Immature natural killer cell (primary cell): ENCODE data around the gene SYT5. TPM values are rescaled to one million over a fixed set of nuclear protein-coding genes. Genes with fewer than 3 reads are reported as not detected.

Experiments
- DNase-seq, 3 donors: peaks; one replicate each; pipeline ENCODE4 v3.0.0; 2022; ENCODE audit warnings: mixed read lengths in 1 of 3
- H3K27ac Mint-ChIP-seq, 6 donors: one replicate each; pipeline ENCODE4 v1.8.0; 2020; ENCODE audit warnings: mixed read lengths in 6 of 6, mild to moderate bottlenecking in 5 of 6, inconsistent platforms in 4 of 6, moderate library complexity in 3 of 6
- H3K27me3 Mint-ChIP-seq, 3 donors: one replicate each; pipeline ENCODE4 v1.8.0; 2020 to 2021; ENCODE audit warnings: low read depth in 3 of 3, mild to moderate bottlenecking in 3 of 3, mixed read lengths in 3 of 3, moderate library complexity in 3 of 3, inconsistent platforms in 1 of 3
- H3K36me3 Mint-ChIP-seq, 3 donors: one replicate each; pipeline ENCODE4 v1.8.0; 2020; ENCODE audit warnings: mixed read lengths in 3 of 3, inconsistent platforms in 2 of 3, mild to moderate bottlenecking in 2 of 3
- H3K4me1 Mint-ChIP-seq, 2 donors: one replicate each; pipeline ENCODE4 v1.8.0; 2020; ENCODE audit warnings: inconsistent platforms in 2 of 2, mild to moderate bottlenecking in 2 of 2, mixed read lengths in 2 of 2, moderate library complexity in 1 of 2
- H3K4me3 Mint-ChIP-seq, 5 donors: one replicate each; pipeline ENCODE4 v1.8.0; 2020; ENCODE audit warnings: mild to moderate bottlenecking in 5 of 5, mixed read lengths in 5 of 5, inconsistent platforms in 3 of 5, moderate library complexity in 3 of 5
- H3K9me3 Mint-ChIP-seq, 6 donors: one replicate each; pipeline ENCODE4 v1.8.0; 2020; ENCODE audit warnings: mild to moderate bottlenecking in 6 of 6, mixed read lengths in 6 of 6, inconsistent platforms in 4 of 6, moderate library complexity in 3 of 6
- polyA plus RNA-seq, 3 donors: library from polyadenylated mRNA; unstranded; fragments of 300-500 nt; fragmentation: Illumina TruSeq; gene quantifications; one replicate each; pipeline ENCODE4 v1.2.3, GENCODE V29; 2021

The SYT5 gene
- polyA plus RNA-seq, 3 donors from 2014 or later = 0.55 to 0.96 TPM; not detected in 1

DNA sequence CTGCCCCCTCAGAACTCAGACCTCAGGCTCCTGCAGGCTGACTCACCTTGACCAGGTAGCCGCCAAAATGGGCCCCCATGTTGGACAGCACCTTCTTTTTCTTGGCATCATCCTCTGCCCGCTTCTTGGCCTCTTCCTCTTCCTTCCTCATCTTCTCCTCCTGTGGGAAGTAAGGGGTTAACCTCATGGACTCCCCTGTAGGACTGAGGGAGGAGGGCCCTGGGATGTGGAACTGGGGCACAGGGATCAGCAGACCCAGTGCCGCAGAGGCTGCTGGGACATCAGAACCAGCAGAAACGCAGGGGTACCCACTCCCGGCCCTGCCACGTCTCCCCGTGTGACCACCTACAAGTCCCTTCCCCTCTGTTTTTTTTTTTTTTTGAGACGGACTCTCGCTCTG is 42.2 kb downstream of the SYT5 start:
- no peaks in the 10 kb centered on the region for H3K36me3 Mint-ChIP-seq
- peaks cover 0 to 2% of the 10 kb centered on the region in 2 donors for H3K4me1 Mint-ChIP-seq
- H3K9me3 Mint-ChIP-seq = peaks cover 0 to 1% (median 0%) of the 10 kb centered on the region in 6 donors
- no peak overlapping the region for H3K27ac Mint-ChIP-seq
- no peak for DNase-seq
- H3K27me3 Mint-ChIP-seq = peaks cover 13 to 24% (median 22%) of the 10 kb centered on the region in 3 donors
- H3K4me3 Mint-ChIP-seq = no peak overlapping the region

DNA sequence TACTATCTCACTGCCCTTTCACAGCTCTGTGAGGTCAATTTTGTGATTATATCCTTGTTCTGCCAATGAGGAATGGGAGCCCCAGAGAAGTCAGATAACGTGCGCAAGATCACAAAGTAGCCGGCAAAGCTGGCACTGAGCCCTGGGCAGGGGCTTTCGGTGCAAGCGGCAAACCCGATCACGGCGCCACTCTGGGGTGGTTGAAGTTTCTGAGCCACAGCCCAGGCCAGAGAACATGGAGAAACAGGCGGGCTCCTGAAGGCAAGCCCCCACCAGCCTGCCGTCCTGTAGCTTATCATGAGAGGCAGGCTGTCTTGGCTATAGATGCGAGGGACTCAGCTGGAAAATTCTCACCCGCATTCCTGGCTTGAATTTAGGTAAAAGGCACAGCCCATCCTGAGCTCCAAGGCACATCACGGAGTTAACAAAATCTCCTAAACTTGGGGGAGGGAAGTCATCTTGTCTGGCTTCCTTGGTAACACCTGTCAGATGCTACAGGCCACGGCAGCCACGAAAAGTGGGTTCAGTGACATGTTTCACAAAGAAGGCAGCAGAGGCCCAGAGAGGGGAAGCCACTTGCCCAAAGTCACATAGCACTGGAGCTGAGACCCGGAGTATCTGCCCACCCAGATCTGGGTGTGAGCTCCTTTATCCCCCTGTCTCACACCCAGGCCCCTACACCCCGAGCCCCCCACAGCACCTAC is 43.5 kb downstream of the SYT5 start:
- H3K4me1 Mint-ChIP-seq = peaks cover 0 to 2% of the 10 kb centered on the region in 2 donors
- no peak overlapping the region for H3K4me3 Mint-ChIP-seq
- H3K9me3 Mint-ChIP-seq = peaks cover 0 to 1% (median 0%) of the 10 kb centered on the region in 6 donors
- no peak overlapping the region for H3K27ac Mint-ChIP-seq
- H3K36me3 Mint-ChIP-seq = no peaks in the 10 kb centered on the region
- peaks cover 15 to 21% (median 17%) of the 10 kb centered on the region in 3 donors for H3K27me3 Mint-ChIP-seq
- DNase-seq = no peak

DNA sequence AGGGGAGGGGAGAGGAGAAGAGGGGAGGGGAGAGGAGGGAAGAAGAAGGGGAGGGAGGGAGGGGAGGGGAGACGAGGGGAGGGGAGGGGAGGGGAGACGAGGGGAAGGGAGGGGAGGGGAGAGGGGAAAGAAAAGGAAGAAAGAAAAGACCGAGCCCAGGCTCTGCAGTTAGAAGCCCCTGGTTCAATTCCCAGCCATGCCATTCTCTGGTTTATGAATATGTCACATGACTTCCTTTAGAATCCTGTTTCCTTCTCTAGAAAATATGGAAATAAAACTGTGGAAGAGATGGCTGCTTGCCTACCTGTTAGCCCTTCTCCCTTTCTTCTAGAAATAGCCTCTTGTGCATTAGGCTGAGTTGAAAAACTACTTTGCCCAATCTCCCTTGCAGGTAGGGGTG is 45.4 kb downstream of the SYT5 start:
- no peaks in the 10 kb centered on the region for H3K36me3 Mint-ChIP-seq
- H3K27me3 Mint-ChIP-seq = peaks cover 9 to 23% (median 13%) of the 10 kb centered on the region in 3 donors
- H3K4me3 Mint-ChIP-seq = no peak overlapping the region
- no peaks in the 10 kb centered on the region for H3K4me1 Mint-ChIP-seq
- peaks cover 0 to 1% (median 0%) of the 10 kb centered on the region in 6 donors for H3K9me3 Mint-ChIP-seq
- H3K27ac Mint-ChIP-seq = no peak overlapping the region
- no peak for DNase-seq

GRCh38 chr19:55133639-55134444 is 46.2 kb downstream of the SYT5 start:
- no peak overlapping the region for H3K27ac Mint-ChIP-seq
- H3K4me3 Mint-ChIP-seq = no peak overlapping the region
- H3K9me3 Mint-ChIP-seq = peaks cover 0 to 1% (median 0%) of the 10 kb centered on the region in 6 donors
- peaks cover 8 to 23% (median 13%) of the 10 kb centered on the region in 3 donors for H3K27me3 Mint-ChIP-seq
- no peak for DNase-seq
- no peaks in the 10 kb centered on the region for H3K4me1 Mint-ChIP-seq
- no peaks in the 10 kb centered on the region for H3K36me3 Mint-ChIP-seq

DNA sequence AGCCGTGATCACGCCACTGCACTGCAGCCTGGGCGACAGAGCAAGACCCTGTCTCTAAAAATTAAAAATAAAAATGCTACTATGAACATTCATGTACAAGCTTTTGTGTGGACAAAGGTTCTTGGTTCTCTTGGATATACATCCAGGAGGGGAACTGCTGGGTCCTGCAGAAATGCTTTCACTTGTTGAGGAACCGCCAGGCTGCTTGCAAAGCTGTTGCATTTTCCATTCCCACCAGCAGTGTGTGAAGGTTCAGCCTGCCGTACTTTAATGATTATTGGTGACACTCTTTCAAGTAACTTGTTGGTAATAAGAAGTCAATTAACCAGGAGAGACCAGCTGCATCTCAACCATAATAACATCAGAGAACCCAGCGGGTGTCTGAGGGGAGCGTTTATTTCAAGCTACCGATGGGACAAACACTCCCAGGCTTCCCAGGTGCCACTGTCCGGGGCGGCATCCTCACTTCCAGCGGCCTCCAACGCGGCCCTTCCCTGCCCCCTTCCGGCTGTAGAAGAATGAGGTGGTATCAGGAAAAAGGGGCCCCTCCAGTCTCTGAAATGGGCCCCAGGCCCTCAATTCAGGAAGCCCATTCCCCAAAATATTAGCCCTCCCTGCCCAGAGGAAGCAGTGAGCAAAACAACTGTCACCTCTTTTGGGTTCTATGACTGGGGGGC is 47.5 kb downstream of the SYT5 start:
- no peak overlapping the region for H3K27ac Mint-ChIP-seq
- H3K4me3 Mint-ChIP-seq = no peak overlapping the region
- no peaks in the 10 kb centered on the region for H3K9me3 Mint-ChIP-seq
- H3K36me3 Mint-ChIP-seq = no peaks in the 10 kb centered on the region
- DNase-seq = no peak
- H3K4me1 Mint-ChIP-seq = no peaks in the 10 kb centered on the region
- peaks cover 10 to 23% (median 10%) of the 10 kb centered on the region in 3 donors for H3K27me3 Mint-ChIP-seq

- Mint-ChIP-seq H3K4me1 (no peaks in the 10 kb centered on the region), H3K27ac (no peak overlapping the region), H3K27me3 (peaks cover 10 to 28% (median 11%) of the 10 kb centered on the region in 3 donors), H3K4me3 (no peak overlapping the region), H3K36me3 (no peaks in the 10 kb centered on the region), H3K9me3 (no peaks in the 10 kb centered on the region)
- no peak for DNase-seq
Observed at GRCh38 chr19:55131421-55131820, 48.7 kb downstream of the SYT5 start.

Other genes starting within 250 kb of the SYT5 start
- gene NLRP7, start 232.8 kb downstream of the SYT5 start, polyA plus RNA-seq = 1 to 10 TPM in 1 of 3 donors, under 1 TPM in 1, not detected in 1; 0.27 to 2.0 TPM
- 10 to 100 TPM in 1 of 3 donors, 1 to 10 TPM in 2; 1.9 to 18.7 (median 4.4) TPM for gene NLRP2, start 213.9 kb downstream of the SYT5 start, polyA plus RNA-seq
- under 1 TPM in 2 of 3 donors, not detected in 1; 0.64 to 0.78 TPM for gene GP6, start 142.0 kb downstream of the SYT5 start, polyA plus RNA-seq
- gene RDH13, start 117.1 kb downstream of the SYT5 start, polyA plus RNA-seq = 10 to 100 TPM in 1 of 3 donors, 1 to 10 TPM in 2; 4.2 to 17.0 (median 4.5) TPM
- gene EPS8L1, start 104.4 kb downstream of the SYT5 start, polyA plus RNA-seq = 1 to 10 TPM; 4.5 to 7.3 (median 6.4) TPM
- 1 to 10 TPM in 2 of 3 donors, under 1 TPM in 1; 0.63 to 8.5 (median 3.5) TPM for gene PPP1R12C, start 62.7 kb downstream of the SYT5 start, polyA plus RNA-seq
- not detected for gene TNNT1, start 31.1 kb downstream of the SYT5 start, polyA plus RNA-seq
- gene TNNI3, start 22.6 kb downstream of the SYT5 start, polyA plus RNA-seq = 1 to 10 TPM in 1 of 3 donors, not detected in 2; 1.5 TPM
- not detected for gene DNAAF3, start 13.7 kb downstream of the SYT5 start, polyA plus RNA-seq
- gene PTPRH, start 29.2 kb upstream of the SYT5 start, polyA plus RNA-seq = not detected
- gene TMEM86B, start 48.5 kb upstream of the SYT5 start, polyA plus RNA-seq = 1 to 10 TPM in 1 of 3 donors, under 1 TPM in 1, not detected in 1; 0.59 to 2.4 TPM
- gene PPP6R1, start 78.7 kb upstream of the SYT5 start, polyA plus RNA-seq = 100 to 1,000 TPM in 1 of 3 donors, 10 to 100 TPM in 2; 43.1 to 123 (median 47.9) TPM
- 10 to 100 TPM; 42.6 to 46.7 (median 46.3) TPM for gene HSPBP1, start 99.8 kb upstream of the SYT5 start, polyA plus RNA-seq
- gene BRSK1, start 103.7 kb upstream of the SYT5 start, polyA plus RNA-seq = not detected
- gene TMEM150B, start 145.1 kb upstream of the SYT5 start, polyA plus RNA-seq = not detected
- 1 to 10 TPM in 2 of 3 donors, under 1 TPM in 1; 0.79 to 2.2 (median 2.1) TPM for gene KMT5C, start 159.6 kb upstream of the SYT5 start, polyA plus RNA-seq
- under 1 TPM in 1 of 3 donors, not detected in 2; 0.16 TPM for gene COX6B2, start 174.4 kb upstream of the SYT5 start, polyA plus RNA-seq
- gene GARIN5B, start 183.0 kb upstream of the SYT5 start, polyA plus RNA-seq = not detected
- not detected for gene IL11, start 190.2 kb upstream of the SYT5 start, polyA plus RNA-seq
- gene TMEM190, start 196.5 kb upstream of the SYT5 start, polyA plus RNA-seq = not detected
- gene TMEM238, start 204.0 kb upstream of the SYT5 start, polyA plus RNA-seq = 1 to 10 TPM in 1 of 3 donors, not detected in 2; 1.0 TPM
- 100 to 1,000 TPM; 118 to 365 (median 350) TPM for gene RPL28, start 205.6 kb upstream of the SYT5 start, polyA plus RNA-seq
- gene UBE2S, start 227.5 kb upstream of the SYT5 start, polyA plus RNA-seq = 10 to 100 TPM; 40.2 to 72.1 (median 47.0) TPM